ENCODE data around the gene ANKRD24. TPM values are rescaled to one million over a fixed set of nuclear protein-coding genes. Genes with fewer than 3 reads are reported as not detected.
A peak's percentile ranks its signal among the peaks of the same experiment; 100 is the strongest.

ANKRD24 gene
- total RNA-seq, 1 donor from 2014 or later, result 0.26 TPM

DNA sequence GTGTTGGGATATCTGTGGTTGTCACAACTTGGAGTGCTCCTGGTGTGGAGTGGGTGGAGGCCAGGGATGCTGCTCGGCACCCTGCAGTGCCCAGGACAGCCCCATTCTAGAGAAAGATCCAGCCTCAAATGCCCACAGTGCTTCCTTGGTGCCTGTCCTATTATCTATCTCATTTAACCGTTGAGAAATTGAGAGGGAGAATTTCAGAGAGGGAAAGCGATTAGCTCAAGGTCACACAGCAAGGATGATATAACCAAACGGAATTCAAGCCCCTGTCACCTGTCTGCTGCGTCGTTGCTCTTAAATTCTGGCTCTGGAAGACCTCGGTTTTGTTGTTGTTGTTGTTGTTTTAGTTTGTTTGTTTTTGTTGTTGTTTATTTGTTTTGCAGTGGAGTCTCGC lies 13.5 kb downstream of the ANKRD24 start:
- DNase-seq (ENCODE audit: low read depth) (no peak), FAIRE-seq (no peak)
- no peaks in the 10 kb centered on the region for H3K36me3 ChIP-seq (ENCODE audit: control insufficient read depth, insufficient read depth, low read length)
- peaks cover 12% of the 10 kb centered on the region for H3K27me3 ChIP-seq (ENCODE audit: control insufficient read depth, insufficient read depth, low read length)
- TF ChIP-seq, protein P1, sequence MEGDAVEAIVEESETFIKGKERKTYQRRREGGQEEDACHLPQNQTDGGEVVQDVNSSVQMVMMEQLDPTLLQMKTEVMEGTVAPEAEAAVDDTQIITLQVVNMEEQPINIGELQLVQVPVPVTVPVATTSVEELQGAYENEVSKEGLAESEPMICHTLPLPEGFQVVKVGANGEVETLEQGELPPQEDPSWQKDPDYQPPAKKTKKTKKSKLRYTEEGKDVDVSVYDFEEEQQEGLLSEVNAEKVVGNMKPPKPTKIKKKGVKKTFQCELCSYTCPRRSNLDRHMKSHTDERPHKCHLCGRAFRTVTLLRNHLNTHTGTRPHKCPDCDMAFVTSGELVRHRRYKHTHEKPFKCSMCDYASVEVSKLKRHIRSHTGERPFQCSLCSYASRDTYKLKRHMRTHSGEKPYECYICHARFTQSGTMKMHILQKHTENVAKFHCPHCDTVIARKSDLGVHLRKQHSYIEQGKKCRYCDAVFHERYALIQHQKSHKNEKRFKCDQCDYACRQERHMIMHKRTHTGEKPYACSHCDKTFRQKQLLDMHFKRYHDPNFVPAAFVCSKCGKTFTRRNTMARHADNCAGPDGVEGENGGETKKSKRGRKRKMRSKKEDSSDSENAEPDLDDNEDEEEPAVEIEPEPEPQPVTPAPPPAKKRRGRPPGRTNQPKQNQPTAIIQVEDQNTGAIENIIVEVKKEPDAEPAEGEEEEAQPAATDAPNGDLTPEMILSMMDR (IDR thresholded peaks at IDR 0.05; ENCODE audit: insufficient read depth, low read length, severe bottlenecking), result no peak
- no peak overlapping the region for H3K4me3 ChIP-seq (ENCODE audit: low read depth, low read length)

DNA sequence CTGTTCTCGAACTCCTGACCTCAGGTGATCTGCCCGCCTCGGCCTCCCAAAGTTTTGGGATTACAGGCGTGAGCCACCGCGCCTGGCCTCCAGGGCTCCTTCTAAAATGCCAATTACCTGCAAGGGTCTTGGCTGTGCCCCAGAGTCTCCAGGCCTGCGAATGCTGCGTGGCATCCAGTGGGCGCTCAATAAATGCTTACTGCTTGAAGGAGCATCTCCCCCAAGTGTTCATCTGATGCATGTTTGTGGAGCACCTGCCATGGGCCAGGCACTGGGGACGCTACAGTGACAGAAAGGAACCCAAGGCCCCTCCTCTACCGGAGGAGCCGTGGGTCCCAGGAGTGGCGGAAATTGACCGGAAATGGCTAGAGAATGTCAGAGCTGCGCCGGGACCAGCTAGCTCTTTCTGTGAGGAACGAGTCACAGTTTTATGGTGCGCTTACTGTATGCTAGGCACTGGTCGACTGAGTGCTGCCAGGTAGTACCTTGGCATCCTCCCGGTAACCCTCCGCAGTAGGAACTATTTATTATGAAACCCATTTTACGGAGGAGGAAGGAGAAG lies 14.2 kb downstream of the ANKRD24 start:
- FAIRE-seq (no peak), DNase-seq (ENCODE audit: low read depth) (no peak)
- Histone ChIP-seq H3K4me3 (ENCODE audit: low read depth, low read length) (no peak overlapping the region), H3K27me3 (ENCODE audit: control insufficient read depth, insufficient read depth, low read length) (peaks cover 12% of the 10 kb centered on the region), H3K36me3 (ENCODE audit: control insufficient read depth, insufficient read depth, low read length) (no peaks in the 10 kb centered on the region)
- TF ChIP-seq, protein P1 (IDR thresholded peaks at IDR 0.05; ENCODE audit: insufficient read depth, low read length, severe bottlenecking), result no peak

DNA sequence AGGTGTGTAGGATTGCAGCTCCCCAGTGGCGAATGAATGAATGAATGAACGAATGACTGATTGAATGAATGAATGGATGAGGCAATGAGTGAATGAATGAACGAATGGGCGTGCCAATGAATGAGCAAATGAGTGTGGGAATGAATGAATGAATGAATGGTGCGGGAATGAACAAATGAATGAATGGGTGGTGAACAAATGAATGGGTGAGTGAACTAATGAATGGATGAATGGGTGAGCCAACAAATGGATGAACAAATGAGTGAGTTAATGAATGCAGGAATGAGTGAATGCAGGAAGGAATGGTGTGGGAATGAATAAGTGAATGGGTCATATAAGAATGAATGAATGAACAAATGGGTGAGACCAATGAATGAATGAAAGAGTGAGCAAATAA lies 14.7 kb downstream of the ANKRD24 start:
- Histone ChIP-seq H3K36me3 (ENCODE audit: control insufficient read depth, insufficient read depth, low read length) (no peaks in the 10 kb centered on the region), H3K27me3 (ENCODE audit: control insufficient read depth, insufficient read depth, low read length) (peaks cover 12% of the 10 kb centered on the region), H3K4me3 (ENCODE audit: low read depth, low read length) (no peak overlapping the region)
- no peak for FAIRE-seq
- DNase-seq (ENCODE audit: low read depth), result no peak
- TF ChIP-seq, protein P1 (IDR thresholded peaks at IDR 0.05; ENCODE audit: insufficient read depth, low read length, severe bottlenecking), result no peak

DNA sequence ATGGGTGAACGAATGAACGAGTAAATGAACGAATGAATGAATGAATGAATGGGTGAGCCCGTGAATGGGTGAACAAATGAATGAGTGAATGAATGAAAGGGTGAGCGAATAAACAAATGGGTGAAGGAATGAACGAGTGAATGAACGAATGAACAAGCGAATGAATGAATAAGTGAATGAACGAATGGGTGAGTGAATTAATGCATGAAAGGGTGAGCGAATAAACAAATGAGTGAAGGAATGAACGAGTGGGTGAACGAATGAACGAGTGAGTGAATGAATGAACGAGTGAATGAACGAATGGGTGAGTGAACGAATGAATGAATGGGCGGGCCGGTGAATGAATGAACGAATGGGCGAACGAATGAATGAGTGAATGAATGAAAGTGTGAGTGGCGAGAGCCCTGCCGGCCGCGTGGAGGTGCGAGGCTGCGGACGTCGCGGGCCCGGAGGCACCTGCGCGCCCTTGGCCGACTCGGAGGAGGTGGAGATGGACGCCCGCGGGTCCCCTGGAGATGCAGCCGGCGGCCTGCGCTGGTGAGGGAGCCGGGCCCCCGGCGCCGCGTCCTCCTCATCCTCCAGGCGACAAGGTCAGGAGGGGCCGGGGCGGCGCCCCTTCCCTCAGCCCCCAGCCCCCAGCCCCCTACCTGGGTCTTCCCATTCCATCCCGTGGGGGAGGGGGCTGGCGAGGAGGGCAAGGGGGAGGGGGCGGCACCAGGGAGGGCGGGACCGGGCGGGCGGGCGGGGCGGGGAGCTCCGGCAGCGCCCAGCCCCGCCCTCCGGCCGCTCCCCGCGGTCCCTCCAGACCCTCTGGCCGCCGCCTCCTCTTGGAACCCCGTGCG lies 15.4 kb downstream of the ANKRD24 start:
- DNase-seq (ENCODE audit: low read depth) (no peak), FAIRE-seq (peak; percentile 52)
- H3K4me3 ChIP-seq (ENCODE audit: low read depth, low read length), result no peak overlapping the region
- TF ChIP-seq, protein P1 (IDR thresholded peaks at IDR 0.05; ENCODE audit: insufficient read depth, low read length, severe bottlenecking), result no peak
- H3K27me3 ChIP-seq (ENCODE audit: control insufficient read depth, insufficient read depth, low read length), result peaks cover 12% of the 10 kb centered on the region
- no peaks in the 10 kb centered on the region for H3K36me3 ChIP-seq (ENCODE audit: control insufficient read depth, insufficient read depth, low read length)

DNA sequence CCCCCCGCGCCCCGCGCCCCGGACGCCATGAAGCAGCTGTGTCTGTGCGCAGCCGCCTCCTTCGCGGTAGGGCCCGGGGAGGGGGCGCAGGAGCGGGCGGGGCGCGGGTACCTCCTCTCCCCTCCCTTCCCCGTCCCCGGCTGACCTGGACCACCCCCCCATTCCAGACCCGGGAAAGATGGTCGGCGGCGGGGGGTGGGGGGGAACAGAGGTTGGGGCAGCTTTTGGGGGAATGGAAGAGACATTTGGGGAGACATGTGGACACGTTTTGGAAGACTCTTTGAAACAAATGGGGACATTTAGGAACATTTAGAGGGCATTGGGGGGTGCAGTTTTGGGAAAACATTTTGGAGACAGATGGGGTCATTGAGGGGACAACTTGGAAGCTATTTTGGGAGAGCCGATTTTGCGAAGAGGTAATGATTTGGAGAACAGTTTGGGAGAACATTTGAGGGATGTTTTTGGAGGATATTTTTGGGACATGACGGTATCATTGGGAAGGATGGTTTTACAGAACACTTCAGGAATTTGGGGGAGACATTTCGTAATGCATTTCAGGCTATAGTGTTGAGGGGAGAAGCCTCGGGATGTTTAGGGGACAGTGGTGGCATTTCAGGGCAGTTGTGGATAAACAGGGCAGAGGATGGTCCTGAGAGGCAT lies 16.1 kb downstream of the ANKRD24 start:
- TF ChIP-seq, protein P1 (IDR thresholded peaks at IDR 0.05; ENCODE audit: insufficient read depth, low read length, severe bottlenecking), result no peak
- Histone ChIP-seq H3K27me3 (ENCODE audit: control insufficient read depth, insufficient read depth, low read length) (peaks cover 12% of the 10 kb centered on the region), H3K4me3 (ENCODE audit: low read depth, low read length) (no peak overlapping the region), H3K36me3 (ENCODE audit: control insufficient read depth, insufficient read depth, low read length) (no peaks in the 10 kb centered on the region)
- DNase-seq (ENCODE audit: low read depth), result no peak
- FAIRE-seq, result no peak

Measured in bronchial epithelial cell (primary cell).